HepG2 (cell line): ENCODE results near the gene ATXN7L2. TPM values are rescaled to one million over a fixed set of nuclear protein-coding genes. Genes with fewer than 3 reads are reported as not detected.

ENCODE experiments used
- GATA4 ChIP-seq: sonication (generic); IDR thresholded peaks from 2 replicates; pipeline ENCODE4 v1.6.1; 2016; ENCODE audit warnings: antibody characterized with exemption, low read depth, borderline replicate concordance
- JUNB ChIP-seq: sonication (generic); formaldehyde crosslinking; IDR thresholded peaks from 2 replicates; pipeline ENCODE4 v1.8.0; 2022; ENCODE audit warnings: missing genetic modification reagents, mild to moderate bottlenecking, borderline replicate concordance
- MTA3 ChIP-seq: sonication (generic); formaldehyde crosslinking; IDR thresholded peaks from 2 replicates; pipeline ENCODE4 v1.4.0; 2020; ENCODE audit warnings: missing genetic modification reagents
- ONECUT2 ChIP-seq: sonication (generic); formaldehyde crosslinking; IDR thresholded peaks from 2 replicates; pipeline ENCODE4 v1.4.0; 2020; ENCODE audit warnings: missing genetic modification reagents
- RARA ChIP-seq: IDR thresholded peaks from 2 replicates; pipeline ENCODE4 v1.6.1; 2016; ENCODE audit warnings: missing genetic modification reagents, missing compliant biosample characterization
- RBM39 ChIP-seq: fragments of 200-400 bp; formaldehyde crosslinking; IDR thresholded peaks from one replicate; pipeline ENCODE4 v1.6.1; 2018; ENCODE audit warnings: antibody characterized with exemption, mild to moderate bottlenecking, low read depth, low read length; ENCODE audit not compliant: poor library complexity, severe bottlenecking
- RFX3 ChIP-seq: IDR thresholded peaks from 2 replicates; pipeline ENCODE4 v1.6.1; 2016; ENCODE audit warnings: missing biosample characterization, missing genetic modification reagents
- THAP11 ChIP-seq: IDR thresholded peaks from 2 replicates; pipeline ENCODE4 v1.6.1; 2016; ENCODE audit warnings: missing biosample characterization, missing genetic modification reagents
- ZNF33B ChIP-seq: sonication (generic); formaldehyde crosslinking; IDR thresholded peaks from 2 replicates; pipeline ENCODE4 v1.5.1; 2020; ENCODE audit warnings: mild to moderate bottlenecking, missing genetic modification reagents
- ZNF550 ChIP-seq: sonication (generic); formaldehyde crosslinking; IDR thresholded peaks from 2 replicates; pipeline ENCODE4 v1.4.0; 2020; ENCODE audit warnings: mild to moderate bottlenecking, missing genetic modification reagents, borderline replicate concordance
- ZNF607 ChIP-seq: sonication (generic); formaldehyde crosslinking; IDR thresholded peaks from 2 replicates; pipeline ENCODE4 v1.5.1; 2020; ENCODE audit warnings: missing genetic modification reagents, mild to moderate bottlenecking, borderline replicate concordance
- ZNF747 ChIP-seq: sonication (generic); formaldehyde crosslinking; IDR thresholded peaks from 2 replicates; pipeline ENCODE4 v1.8.1; 2023; ENCODE audit warnings: missing genetic modification reagents, mild to moderate bottlenecking, borderline replicate concordance
- ZNF792 ChIP-seq: IDR thresholded peaks from 2 replicates; pipeline ENCODE4 v1.6.1; 2016
- polyA plus RNA-seq, 8 experiments: library from polyadenylated mRNA; depleted of rRNA in 3 of 8; stranded (reverse) in 7 of 8; unstranded in 1 of 8; fragments of >200 nt; fragmentation: Illumina TruSeq in 4 of 8; extraction: Trizol in 4 of 8; gene quantifications; 2 replicates each; pipeline versions ENCODE4 v1.2.1 to v1.2.3, GENCODE V29; 2011 to 2016; ENCODE audit warnings: low read depth in 4 of 8, missing spikeins in 1 of 8, mixed read lengths in 1 of 8; ENCODE audit not compliant: insufficient read depth in 1 of 8
- total RNA-seq, 5 experiments: library from RNA; depleted of rRNA; stranded (reverse); fragments of >200 nt; fragmentation: Illumina TruSeq; extraction: Trizol; gene quantifications; 2 replicates each; pipeline ENCODE4 v1.2.3, GENCODE V29; 2016; ENCODE audit warnings: low read depth in 1 of 5
- TF ChIP-seq, protein P1 (sequence below): sonication (generic); formaldehyde crosslinking; IDR thresholded peaks from 2 replicates; pipeline ENCODE4 v1.4.0; 2020; ENCODE audit warnings: mild to moderate bottlenecking, missing genetic modification reagents
- TF ChIP-seq, protein P2 (sequence below), 2 experiments: sonication (generic) in 1 of 2; formaldehyde crosslinking in 1 of 2; IDR thresholded peaks; 2 replicates each; pipeline versions ENCODE4 v1.5.1 to v1.6.1; 2011 to 2020; ENCODE audit warnings: borderline replicate concordance in 1 of 2, low read depth in 1 of 2, low read length in 1 of 2, mild to moderate bottlenecking in 1 of 2, missing genetic modification reagents in 1 of 2, moderate library complexity in 1 of 2
- TF ChIP-seq, protein P3 (sequence below): sonication (generic); formaldehyde crosslinking; IDR thresholded peaks from 2 replicates; pipeline ENCODE4 v1.4.0; 2020; ENCODE audit warnings: mild to moderate bottlenecking, missing genetic modification reagents
- TF ChIP-seq, protein P4 (sequence below): sonication (generic); formaldehyde crosslinking; IDR thresholded peaks from 2 replicates; pipeline ENCODE4 v1.4.0; 2020; ENCODE audit warnings: mild to moderate bottlenecking, missing genetic modification reagents
- TF ChIP-seq, protein P5 (sequence below): sonication (generic); formaldehyde crosslinking; IDR thresholded peaks from 2 replicates; pipeline ENCODE4 v1.4.0; 2020; ENCODE audit warnings: missing genetic modification reagents

The ATXN7L2 gene
- total and polyA plus RNA-seq, 2 of the 13 experiments (the other 11 are each of a cell fraction or from before 2014, with no cell fraction given): 2.7 to 2.8 TPM

DNA sequence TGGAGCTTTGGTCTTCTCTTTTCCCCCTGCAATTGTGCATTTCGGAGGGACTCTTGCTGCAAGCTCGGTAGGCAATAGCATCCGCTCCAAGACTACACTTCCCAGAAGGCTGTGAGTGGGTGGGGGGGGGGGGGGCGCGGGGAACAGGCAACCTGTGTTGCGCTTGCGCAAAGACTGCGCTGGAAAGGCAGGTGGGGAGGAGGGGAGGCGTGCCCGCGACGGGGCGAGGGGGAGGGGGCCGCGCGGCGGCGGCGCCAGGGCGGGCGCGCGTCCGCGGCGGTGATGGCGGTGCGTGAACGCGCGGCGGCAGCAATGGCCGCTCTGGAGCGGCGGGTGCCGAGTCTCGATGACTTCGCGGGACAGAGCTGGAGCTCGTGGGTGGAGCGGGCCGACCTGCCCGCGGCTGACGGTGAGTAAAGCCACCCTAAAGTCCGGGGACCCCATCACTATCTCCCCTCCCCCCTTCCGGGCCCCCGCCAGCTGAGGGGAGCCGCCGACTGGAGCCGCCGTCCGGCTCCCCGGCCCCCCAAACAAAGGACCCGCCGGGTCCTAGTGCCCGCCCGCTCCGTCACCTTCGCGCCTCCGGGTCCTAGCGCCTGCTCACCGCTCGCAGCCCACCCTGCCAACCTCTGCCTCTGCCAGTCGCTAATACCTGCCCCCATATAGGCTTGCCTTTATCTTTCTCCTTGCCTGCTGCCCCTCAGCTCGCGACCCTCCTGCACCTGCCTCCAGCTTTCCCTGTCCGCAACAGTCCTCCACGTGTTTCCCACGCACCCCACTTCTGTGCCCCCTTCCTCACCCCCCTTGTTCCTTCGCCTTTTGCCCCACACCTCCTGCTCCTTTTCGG, at the start of gene ATXN7L2 (continued):
- TF ChIP-seq, protein P1, sequence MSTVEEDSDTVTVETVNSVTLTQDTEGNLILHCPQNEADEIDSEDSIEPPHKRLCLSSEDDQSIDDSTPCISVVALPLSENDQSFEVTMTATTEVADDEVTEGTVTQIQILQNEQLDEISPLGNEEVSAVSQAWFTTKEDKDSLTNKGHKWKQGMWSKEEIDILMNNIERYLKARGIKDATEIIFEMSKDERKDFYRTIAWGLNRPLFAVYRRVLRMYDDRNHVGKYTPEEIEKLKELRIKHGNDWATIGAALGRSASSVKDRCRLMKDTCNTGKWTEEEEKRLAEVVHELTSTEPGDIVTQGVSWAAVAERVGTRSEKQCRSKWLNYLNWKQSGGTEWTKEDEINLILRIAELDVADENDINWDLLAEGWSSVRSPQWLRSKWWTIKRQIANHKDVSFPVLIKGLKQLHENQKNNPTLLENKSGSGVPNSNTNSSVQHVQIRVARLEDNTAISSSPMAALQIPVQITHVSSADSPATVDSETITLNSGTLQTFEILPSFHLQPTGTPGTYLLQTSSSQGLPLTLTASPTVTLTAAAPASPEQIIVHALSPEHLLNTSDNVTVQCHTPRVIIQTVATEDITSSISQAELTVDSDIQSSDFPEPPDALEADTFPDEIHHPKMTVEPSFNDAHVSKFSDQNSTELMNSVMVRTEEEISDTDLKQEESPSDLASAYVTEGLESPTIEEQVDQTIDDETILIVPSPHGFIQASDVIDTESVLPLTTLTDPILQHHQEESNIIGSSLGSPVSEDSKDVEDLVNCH (CRISPR knock-in tag): no peak
- TF ChIP-seq, protein P2, sequence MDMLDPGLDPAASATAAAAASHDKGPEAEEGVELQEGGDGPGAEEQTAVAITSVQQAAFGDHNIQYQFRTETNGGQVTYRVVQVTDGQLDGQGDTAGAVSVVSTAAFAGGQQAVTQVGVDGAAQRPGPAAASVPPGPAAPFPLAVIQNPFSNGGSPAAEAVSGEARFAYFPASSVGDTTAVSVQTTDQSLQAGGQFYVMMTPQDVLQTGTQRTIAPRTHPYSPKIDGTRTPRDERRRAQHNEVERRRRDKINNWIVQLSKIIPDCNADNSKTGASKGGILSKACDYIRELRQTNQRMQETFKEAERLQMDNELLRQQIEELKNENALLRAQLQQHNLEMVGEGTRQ (IDR thresholded peaks at IDR 0.05; ENCODE audit: low read depth, low read length): no peak
- TF ChIP-seq, protein P2 (CRISPR knock-in tag; IDR thresholded peaks at IDR 0.05; ENCODE audit: borderline replicate concordance): no peak; the same call in 1 of the 2 replicates
- TF ChIP-seq, protein P3, sequence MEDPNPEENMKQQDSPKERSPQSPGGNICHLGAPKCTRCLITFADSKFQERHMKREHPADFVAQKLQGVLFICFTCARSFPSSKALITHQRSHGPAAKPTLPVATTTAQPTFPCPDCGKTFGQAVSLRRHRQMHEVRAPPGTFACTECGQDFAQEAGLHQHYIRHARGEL: no peak
- TF ChIP-seq, protein P4, sequence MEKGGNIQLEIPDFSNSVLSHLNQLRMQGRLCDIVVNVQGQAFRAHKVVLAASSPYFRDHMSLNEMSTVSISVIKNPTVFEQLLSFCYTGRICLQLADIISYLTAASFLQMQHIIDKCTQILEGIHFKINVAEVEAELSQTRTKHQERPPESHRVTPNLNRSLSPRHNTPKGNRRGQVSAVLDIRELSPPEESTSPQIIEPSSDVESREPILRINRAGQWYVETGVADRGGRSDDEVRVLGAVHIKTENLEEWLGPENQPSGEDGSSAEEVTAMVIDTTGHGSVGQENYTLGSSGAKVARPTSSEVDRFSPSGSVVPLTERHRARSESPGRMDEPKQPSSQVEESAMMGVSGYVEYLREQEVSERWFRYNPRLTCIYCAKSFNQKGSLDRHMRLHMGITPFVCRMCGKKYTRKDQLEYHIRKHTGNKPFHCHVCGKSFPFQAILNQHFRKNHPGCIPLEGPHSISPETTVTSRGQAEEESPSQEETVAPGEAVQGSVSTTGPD (CRISPR knock-in tag): no peak
- TF ChIP-seq ZNF607 (CRISPR knock-in tag): peak; percentile 78; the same call in 1 of the 2 replicates
- no peak for TF ChIP-seq ZNF33B (CRISPR knock-in tag)
- TF ChIP-seq RARA (CRISPR knock-in tag): no peak
- no peak for TF ChIP-seq ONECUT2 (CRISPR knock-in tag)
- TF ChIP-seq RFX3: no peak
- no peak for TF ChIP-seq JUNB
- TF ChIP-seq ZNF747 (CRISPR knock-in tag): no peak
- TF ChIP-seq THAP11 (CRISPR knock-in tag): peak; percentile 90
- TF ChIP-seq MTA3 (CRISPR knock-in tag): no peak
- TF ChIP-seq, protein P5, sequence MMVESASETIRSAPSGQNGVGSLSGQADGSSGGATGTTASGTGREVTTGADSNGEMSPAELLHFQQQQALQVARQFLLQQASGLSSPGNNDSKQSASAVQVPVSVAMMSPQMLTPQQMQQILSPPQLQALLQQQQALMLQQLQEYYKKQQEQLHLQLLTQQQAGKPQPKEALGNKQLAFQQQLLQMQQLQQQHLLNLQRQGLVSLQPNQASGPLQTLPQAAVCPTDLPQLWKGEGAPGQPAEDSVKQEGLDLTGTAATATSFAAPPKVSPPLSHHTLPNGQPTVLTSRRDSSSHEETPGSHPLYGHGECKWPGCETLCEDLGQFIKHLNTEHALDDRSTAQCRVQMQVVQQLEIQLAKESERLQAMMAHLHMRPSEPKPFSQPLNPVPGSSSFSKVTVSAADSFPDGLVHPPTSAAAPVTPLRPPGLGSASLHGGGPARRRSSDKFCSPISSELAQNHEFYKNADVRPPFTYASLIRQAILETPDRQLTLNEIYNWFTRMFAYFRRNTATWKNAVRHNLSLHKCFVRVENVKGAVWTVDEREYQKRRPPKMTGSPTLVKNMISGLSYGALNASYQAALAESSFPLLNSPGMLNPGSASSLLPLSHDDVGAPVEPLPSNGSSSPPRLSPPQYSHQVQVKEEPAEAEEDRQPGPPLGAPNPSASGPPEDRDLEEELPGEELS: peak; percentile 33; the same call in 1 of the 2 replicates
- TF ChIP-seq ZNF792 (CRISPR knock-in tag): 0 out of 2 replicates have a peak, but pooled peaks have one; percentile 24
- peak; percentile 34 for TF ChIP-seq RBM39
- peak; percentile 27; the same call in 1 of the 2 replicates for TF ChIP-seq GATA4
- no peak; the same call in 1 of the 2 replicates for TF ChIP-seq ZNF550 (CRISPR knock-in tag)
